MM.1S (cell line): Measurements from ENCODE around the gene MDGA2.

ENCODE experiments used
- DNase-seq: peaks from one replicate; pipeline ENCODE4 v3.0.0-alpha.2; 2015
- H2AFZ ChIP-seq: fragments of 300-600 bp; sonication (generic); 2 replicates; pipeline ENCODE4 v1.6.0; 2016; ENCODE audit warnings: antibody characterized with exemption, low read length
- H3F3A ChIP-seq: fragments of 300-600 bp; sonication (generic); 2 replicates; pipeline ENCODE4 v1.6.1; 2016; ENCODE audit warnings: mild to moderate bottlenecking, antibody characterized with exemption, low read length, moderate library complexity, mixed read lengths; ENCODE audit not compliant: insufficient read depth
- H3K27ac ChIP-seq: fragments of 300-600 bp; sonication (generic); 2 replicates; pipeline ENCODE4 v1.5.1; 2016; ENCODE audit warnings: mild to moderate bottlenecking, low read length
- H3K27me3 ChIP-seq: fragments of 300-600 bp; sonication (generic); replicated peaks from 2 replicates; pipeline ENCODE4 v1.6.0; 2016; ENCODE audit warnings: low read length; ENCODE audit not compliant: insufficient read depth
- H3K36me3 ChIP-seq: fragments of 300-600 bp; sonication (generic); replicated peaks from 2 replicates; pipeline ENCODE4 v1.6.1; 2016; ENCODE audit warnings: mild to moderate bottlenecking, low read length, mixed read lengths; ENCODE audit not compliant: insufficient read depth
- H3K4me1 ChIP-seq: fragments of 300-600 bp; sonication (generic); 2 replicates; pipeline ENCODE4 v1.6.1; 2016; ENCODE audit warnings: low read length, mixed read lengths
- H3K4me2 ChIP-seq: fragments of 300-600 bp; sonication (generic); 2 replicates; pipeline ENCODE4 v1.6.0; 2016; ENCODE audit warnings: low read depth, low read length
- H3K4me3 ChIP-seq: fragments of 300-600 bp; sonication (generic); 2 replicates; pipeline ENCODE4 v1.5.1; 2016; ENCODE audit warnings: low read length, mixed read lengths
- H3K79me2 ChIP-seq: fragments of 300-600 bp; sonication (generic); 2 replicates; pipeline ENCODE4 v1.6.1; 2016; ENCODE audit warnings: mixed run types, low read length, mixed read lengths
- H3K9ac ChIP-seq: fragments of 300-600 bp; sonication (generic); 2 replicates; pipeline ENCODE4 v1.6.1; 2016; ENCODE audit warnings: low read length, mixed read lengths
- H3K9me2 ChIP-seq: fragments of 300-600 bp; sonication (generic); replicated peaks from 2 replicates; pipeline ENCODE4 v1.6.1; 2016; ENCODE audit warnings: mild to moderate bottlenecking, low read length, mixed read lengths; ENCODE audit not compliant: insufficient read depth
- H3K9me3 ChIP-seq: fragments of 300-600 bp; sonication (generic); replicated peaks from 2 replicates; pipeline ENCODE4 v1.6.1; 2016; ENCODE audit warnings: mild to moderate bottlenecking, low read length, mixed read lengths; ENCODE audit not compliant: insufficient read depth
- H4K20me1 ChIP-seq: fragments of 300-600 bp; sonication (generic); 2 replicates; pipeline ENCODE4 v1.6.1; 2016; ENCODE audit warnings: mild to moderate bottlenecking, low read length, moderate library complexity, mixed read lengths; ENCODE audit not compliant: insufficient read depth
- EZH2 ChIP-seq: fragments of 300-600 bp; sonication (generic); optimal IDR thresholded peaks from 2 replicates; pipeline ENCODE3; 2017; ENCODE audit warnings: low read depth, mild to moderate bottlenecking, antibody characterized with exemption, low read length, mixed read lengths
- EZH2phosphoT487 ChIP-seq: fragments of 300-600 bp; sonication (generic); IDR thresholded peaks from 2 replicates; pipeline ENCODE4 v1.6.1; 2018; ENCODE audit warnings: antibody characterized with exemption, low read length
- TF ChIP-seq, protein P1 (sequence below): fragments of 300-600 bp; sonication (generic); IDR thresholded peaks from 2 replicates; pipeline ENCODE4 v1.5.1; 2016; ENCODE audit warnings: antibody characterized with exemption, low read length, mixed read lengths

MDGA2 gene

DNA sequence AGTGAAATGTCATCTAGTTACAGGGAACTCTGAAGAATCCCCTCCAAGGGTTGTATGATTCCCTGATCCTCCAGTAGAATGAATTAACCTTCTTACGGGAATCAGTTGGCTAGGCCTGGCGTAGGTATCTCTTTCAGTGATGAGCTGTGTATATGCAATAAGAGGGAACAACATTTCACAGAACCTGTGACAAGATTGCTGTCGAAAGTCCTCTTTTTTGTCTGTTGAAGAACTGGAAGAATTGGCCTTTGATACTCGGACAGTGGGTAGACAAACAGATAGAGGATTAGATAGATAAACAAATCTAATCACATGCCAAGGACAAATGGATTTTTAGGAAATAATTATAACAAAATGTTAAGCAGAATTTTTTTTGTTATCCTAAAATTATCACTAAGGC is 184.6 kb downstream of the MDGA2 start:
- Histone ChIP-seq H3K9ac (no peak overlapping the region), H3K79me2 (no peaks in the 10 kb centered on the region), H2AFZ (no peak overlapping the region), H3K4me3 (no peak overlapping the region), H3K27me3 (no peaks in the 10 kb centered on the region), H4K20me1 (no peaks in the 10 kb centered on the region), H3K9me2 (no peaks in the 10 kb centered on the region), H3F3A (no peaks in the 10 kb centered on the region), H3K36me3 (no peaks in the 10 kb centered on the region), H3K27ac (no peak overlapping the region), H3K4me1 (no peaks in the 10 kb centered on the region), H3K4me2 (no peak overlapping the region), H3K9me3 (no peaks in the 10 kb centered on the region)
- no peak for TF ChIP-seq EZH2
- TF ChIP-seq EZH2phosphoT487 = no peak
- TF ChIP-seq, protein P1, sequence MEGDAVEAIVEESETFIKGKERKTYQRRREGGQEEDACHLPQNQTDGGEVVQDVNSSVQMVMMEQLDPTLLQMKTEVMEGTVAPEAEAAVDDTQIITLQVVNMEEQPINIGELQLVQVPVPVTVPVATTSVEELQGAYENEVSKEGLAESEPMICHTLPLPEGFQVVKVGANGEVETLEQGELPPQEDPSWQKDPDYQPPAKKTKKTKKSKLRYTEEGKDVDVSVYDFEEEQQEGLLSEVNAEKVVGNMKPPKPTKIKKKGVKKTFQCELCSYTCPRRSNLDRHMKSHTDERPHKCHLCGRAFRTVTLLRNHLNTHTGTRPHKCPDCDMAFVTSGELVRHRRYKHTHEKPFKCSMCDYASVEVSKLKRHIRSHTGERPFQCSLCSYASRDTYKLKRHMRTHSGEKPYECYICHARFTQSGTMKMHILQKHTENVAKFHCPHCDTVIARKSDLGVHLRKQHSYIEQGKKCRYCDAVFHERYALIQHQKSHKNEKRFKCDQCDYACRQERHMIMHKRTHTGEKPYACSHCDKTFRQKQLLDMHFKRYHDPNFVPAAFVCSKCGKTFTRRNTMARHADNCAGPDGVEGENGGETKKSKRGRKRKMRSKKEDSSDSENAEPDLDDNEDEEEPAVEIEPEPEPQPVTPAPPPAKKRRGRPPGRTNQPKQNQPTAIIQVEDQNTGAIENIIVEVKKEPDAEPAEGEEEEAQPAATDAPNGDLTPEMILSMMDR = no peak
- no peak for DNase-seq

DNA sequence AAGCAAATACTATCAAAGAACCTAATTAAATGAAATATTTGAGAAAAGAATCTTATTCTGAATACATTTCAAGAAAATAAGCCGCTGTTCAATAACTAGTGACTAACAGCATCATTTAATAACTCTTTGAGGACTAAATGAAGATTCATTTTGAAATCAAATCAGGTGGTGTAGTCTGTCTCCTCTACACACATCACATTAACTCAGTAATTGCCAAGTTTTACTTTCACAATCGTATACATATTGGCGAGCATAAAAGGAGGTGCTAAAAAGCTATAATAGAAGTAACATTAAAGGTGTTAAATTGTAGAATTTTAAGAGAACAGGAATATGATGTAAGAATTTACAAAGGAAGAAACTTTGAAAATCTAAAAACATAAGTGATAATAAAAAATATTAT is 185.1 kb downstream of the MDGA2 start:
- H3K4me3 ChIP-seq = no peak overlapping the region
- TF ChIP-seq, protein P1 = no peak
- TF ChIP-seq EZH2 = no peak
- TF ChIP-seq EZH2phosphoT487 = no peak

DNA sequence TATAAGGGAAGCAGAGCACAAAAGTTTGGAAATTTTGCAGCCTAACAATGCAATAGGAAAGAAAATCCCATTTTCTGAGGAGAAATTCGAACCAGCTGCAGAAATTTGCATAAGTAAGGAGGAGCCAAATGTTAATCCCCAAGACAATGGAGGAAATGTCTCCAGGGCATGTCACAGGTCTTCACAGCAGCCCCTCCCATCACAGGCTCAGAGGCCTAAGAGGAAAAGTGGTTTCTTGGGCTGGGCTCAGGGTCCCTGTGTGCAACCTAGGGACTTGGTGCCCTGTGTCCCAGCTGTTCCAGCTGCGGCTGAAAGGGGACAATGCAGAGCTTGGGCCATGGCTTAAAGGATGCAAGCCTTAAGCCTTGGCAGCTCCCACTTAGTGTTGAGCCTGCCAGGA is 190.0 kb downstream of the MDGA2 start:
- no peak overlapping the region for H3K9ac ChIP-seq
- H4K20me1 ChIP-seq = no peaks in the 10 kb centered on the region
- no peaks in the 10 kb centered on the region for H3K9me2 ChIP-seq
- H3K9me3 ChIP-seq = no peaks in the 10 kb centered on the region
- no peaks in the 10 kb centered on the region for H3K27me3 ChIP-seq
- no peak overlapping the region for H3K4me3 ChIP-seq
- no peak overlapping the region for H2AFZ ChIP-seq
- TF ChIP-seq, protein P1 = no peak
- TF ChIP-seq EZH2phosphoT487 (no peak), EZH2 (no peak)
- H3F3A ChIP-seq = no peaks in the 10 kb centered on the region
- no peaks in the 10 kb centered on the region for H3K36me3 ChIP-seq
- H3K27ac ChIP-seq = no peak overlapping the region
- no peaks in the 10 kb centered on the region for H3K4me1 ChIP-seq
- no peak overlapping the region for H3K4me2 ChIP-seq
- no peaks in the 10 kb centered on the region for H3K79me2 ChIP-seq
- DNase-seq = no peak

More for the DNA sequence above, 185.1 kb downstream of the MDGA2 start:
- no peak for DNase-seq
- Histone ChIP-seq H3K9me3 (no peaks in the 10 kb centered on the region), H4K20me1 (no peaks in the 10 kb centered on the region), H3K4me1 (no peaks in the 10 kb centered on the region), H3K4me2 (no peak overlapping the region), H2AFZ (no peak overlapping the region), H3K36me3 (no peaks in the 10 kb centered on the region), H3K27ac (no peak overlapping the region), H3F3A (no peaks in the 10 kb centered on the region), H3K27me3 (no peaks in the 10 kb centered on the region), H3K9me2 (no peaks in the 10 kb centered on the region), H3K79me2 (no peaks in the 10 kb centered on the region), H3K9ac (no peak overlapping the region)

DNA sequence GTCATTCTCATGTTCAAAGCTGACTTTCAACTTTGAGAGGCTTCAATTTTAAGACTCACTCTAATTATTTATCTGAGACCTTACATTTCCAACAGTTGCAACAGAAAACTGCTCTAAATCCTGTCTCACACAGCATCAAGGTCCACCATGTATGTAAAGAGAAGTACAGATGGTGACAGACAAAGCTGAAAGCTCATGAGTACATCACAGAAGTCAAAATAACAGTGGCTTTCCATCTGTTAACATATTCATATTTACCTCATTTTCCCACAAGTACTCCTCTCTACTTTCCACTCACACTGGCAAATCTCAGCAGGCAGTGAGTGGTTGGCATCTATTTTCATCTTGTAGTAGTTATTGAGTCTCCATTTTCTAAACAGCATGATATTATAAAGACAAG is 192.0 kb downstream of the MDGA2 start:
- Histone ChIP-seq H3K79me2 (no peaks in the 10 kb centered on the region), H4K20me1 (no peaks in the 10 kb centered on the region), H3K27ac (no peak overlapping the region), H3K9me2 (no peaks in the 10 kb centered on the region), H3K9ac (no peak overlapping the region), H3K9me3 (no peaks in the 10 kb centered on the region), H3F3A (no peaks in the 10 kb centered on the region), H2AFZ (no peak overlapping the region), H3K4me3 (no peak overlapping the region), H3K4me2 (no peak overlapping the region), H3K36me3 (no peaks in the 10 kb centered on the region), H3K27me3 (no peaks in the 10 kb centered on the region), H3K4me1 (no peaks in the 10 kb centered on the region)
- no peak for DNase-seq
- TF ChIP-seq, protein P1 = no peak
- no peak for TF ChIP-seq EZH2phosphoT487
- TF ChIP-seq EZH2 = no peak
